GM12801 (cell line): Measurements from ENCODE around the gene INSYN1.

Experiments
- TF ChIP-seq, protein P1 (sequence below): IDR thresholded peaks from one replicate; pipeline ENCODE4 v1.5.1; 2011; ENCODE audit warnings: control low read depth; ENCODE audit not compliant: insufficient read length; ENCODE audit errors: extremely low read depth

The INSYN1 gene

DNA sequence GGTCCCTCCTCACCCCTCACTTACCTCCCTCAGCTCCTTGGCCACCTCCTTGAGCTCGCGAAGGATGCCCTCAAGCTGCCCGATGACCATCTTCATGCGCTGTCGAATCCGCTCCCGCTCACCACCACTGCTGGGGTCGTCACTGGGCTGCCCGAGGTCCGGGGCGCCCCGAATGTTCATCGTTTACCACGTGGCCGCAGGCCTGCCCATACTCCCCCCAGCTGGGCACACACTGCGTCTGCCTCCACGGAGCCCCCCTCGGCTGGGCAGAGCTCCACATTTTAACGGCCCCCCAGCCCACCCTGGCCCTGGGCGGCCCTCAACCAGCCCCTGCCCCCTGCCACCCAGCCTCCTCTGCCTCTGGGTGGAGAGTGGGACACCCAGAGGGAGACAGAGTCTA, 2.2 kb downstream of the INSYN1 start:
- TF ChIP-seq, protein P1, sequence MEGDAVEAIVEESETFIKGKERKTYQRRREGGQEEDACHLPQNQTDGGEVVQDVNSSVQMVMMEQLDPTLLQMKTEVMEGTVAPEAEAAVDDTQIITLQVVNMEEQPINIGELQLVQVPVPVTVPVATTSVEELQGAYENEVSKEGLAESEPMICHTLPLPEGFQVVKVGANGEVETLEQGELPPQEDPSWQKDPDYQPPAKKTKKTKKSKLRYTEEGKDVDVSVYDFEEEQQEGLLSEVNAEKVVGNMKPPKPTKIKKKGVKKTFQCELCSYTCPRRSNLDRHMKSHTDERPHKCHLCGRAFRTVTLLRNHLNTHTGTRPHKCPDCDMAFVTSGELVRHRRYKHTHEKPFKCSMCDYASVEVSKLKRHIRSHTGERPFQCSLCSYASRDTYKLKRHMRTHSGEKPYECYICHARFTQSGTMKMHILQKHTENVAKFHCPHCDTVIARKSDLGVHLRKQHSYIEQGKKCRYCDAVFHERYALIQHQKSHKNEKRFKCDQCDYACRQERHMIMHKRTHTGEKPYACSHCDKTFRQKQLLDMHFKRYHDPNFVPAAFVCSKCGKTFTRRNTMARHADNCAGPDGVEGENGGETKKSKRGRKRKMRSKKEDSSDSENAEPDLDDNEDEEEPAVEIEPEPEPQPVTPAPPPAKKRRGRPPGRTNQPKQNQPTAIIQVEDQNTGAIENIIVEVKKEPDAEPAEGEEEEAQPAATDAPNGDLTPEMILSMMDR: no peak

DNA sequence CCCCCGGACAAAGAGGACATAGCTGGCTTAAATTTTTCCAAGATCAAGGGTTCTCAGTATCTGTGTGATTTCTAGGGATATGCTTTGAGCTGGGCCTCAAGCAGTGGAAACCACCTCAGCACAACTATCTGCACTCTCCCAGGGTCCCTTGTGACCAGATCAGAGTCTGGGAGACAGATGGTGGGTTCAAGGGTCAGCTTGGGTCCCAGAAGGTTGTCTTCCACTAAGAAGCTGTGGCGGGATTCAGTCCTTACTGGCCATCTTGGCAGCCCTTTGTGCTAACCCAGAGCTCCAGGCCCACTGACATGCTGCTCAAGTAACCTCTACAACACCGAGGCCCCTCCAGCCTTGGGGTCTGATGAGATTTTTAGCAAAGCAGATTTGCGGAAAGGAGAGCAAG, 2.7 kb downstream of the INSYN1 start:
- TF ChIP-seq, protein P1: no peak

DNA sequence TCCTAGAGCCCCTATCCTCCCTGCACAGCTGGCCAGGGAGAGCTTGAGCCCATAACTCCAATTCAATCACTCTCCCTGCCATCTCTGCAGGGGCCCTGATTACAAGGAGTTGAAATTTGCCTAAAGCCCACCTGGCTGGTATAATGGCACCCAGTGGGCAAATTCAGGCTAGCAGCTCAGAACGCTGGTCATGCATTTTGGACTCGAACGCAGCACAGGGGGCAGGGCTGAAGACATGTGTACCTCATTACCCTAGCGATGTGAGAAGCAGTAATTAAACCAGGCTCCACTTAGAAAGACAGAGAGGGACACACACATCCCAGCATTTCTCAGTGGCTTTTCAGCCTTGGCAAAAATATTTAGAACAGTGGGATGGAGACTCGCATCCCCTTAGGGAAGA, 3.2 kb downstream of the INSYN1 start:
- TF ChIP-seq, protein P1: no peak

DNA sequence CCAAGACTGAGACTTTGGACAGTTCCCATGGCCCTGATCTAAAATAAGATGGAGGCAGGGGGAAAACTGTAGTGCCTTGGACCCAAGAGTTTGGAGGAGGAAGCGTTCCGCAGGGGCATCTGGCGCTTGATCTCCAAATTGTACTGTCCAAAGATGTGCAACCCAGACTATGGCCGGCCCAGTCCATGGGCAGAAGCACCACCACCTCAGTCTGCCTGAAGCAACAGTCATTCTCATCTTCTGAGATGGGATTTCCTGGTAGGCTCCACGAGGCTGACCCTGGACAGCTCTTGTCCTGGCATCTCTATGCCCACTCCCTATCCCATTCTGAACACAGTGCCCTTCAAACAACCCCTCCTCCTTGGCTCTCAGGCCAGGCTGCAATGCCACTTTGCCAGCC, 3.6 kb downstream of the INSYN1 start:
- TF ChIP-seq, protein P1: no peak

DNA sequence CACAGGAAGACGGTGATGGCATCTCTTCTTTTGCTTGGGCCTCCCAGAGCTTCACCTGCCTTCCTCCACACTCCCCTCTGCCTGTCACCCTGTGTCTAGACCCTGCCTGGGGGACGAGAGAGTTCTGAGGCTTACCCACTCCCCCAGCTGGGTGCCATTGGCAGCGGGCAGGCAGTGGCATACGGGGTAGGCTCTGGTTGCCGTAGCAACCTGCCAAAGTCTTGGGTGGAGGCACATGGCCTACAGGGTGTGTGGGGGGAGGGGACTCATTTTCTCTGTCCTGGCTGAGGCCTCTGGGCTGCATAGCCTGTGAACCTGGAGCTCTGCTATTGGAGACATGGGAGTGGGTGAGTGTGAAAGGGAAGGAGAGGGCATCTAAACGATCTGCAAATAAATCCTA, 4.4 kb downstream of the INSYN1 start:
- TF ChIP-seq, protein P1: no peak

DNA sequence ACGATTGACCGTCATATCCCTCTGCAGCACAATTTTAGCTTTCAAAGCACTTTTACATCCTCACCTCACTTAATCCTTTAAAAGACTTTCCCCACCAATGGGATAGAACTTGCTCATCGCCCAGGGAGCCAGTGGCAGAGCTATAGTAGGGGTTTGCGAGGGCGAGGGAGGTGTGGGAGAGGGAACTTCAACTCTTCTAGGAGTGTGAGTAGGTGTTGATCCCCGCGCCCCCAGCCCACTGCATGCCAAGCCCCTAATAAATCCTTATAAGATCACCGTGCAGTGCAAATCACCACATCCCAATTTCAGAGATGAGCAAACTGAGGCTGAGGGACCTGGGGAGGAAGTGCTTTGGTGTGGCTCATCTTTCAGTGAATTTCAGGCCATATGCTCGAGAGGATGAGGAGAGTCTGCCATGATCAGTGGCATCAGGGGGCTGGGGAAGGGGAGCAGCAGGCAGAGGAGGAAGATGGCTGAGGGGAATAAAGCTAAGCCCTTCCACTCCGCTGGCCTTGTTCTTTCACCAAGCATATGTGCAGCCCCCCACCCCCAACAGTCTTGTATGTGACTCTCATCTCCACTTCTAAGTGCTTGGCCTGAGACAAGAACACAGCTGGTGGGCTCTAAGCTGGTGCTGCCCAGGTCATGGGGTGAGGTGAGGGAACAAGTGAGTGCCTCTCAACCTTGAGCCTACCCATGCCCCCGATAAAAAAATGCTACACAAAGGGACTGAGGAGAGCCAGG, 5.1 kb downstream of the INSYN1 start:
- TF ChIP-seq, protein P1: no peak

DNA sequence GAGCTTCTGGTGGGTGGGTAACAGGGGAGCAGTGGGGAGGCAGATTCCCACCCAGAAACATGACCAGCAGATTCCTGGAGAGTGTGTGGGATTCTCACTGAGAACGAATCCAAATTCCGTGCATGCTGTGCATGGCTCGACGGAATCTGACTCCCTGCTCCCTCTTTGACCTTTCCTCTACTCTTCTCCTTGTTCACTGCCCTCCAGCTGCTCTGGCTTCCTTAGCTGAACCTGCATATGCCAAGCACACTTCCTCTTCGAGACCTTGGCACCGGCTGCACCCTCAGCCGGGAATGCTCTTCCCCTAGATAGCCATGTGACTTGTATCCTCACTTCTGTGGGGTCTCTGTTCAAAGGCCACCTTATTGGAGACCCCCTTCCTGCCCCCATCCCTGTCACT, 6.3 kb downstream of the INSYN1 start:
- TF ChIP-seq, protein P1: no peak
